K562 (cell line): Measurements from ENCODE around the gene PTPN1. TPM values are rescaled to one million over a fixed set of nuclear protein-coding genes. Genes with fewer than 3 reads are reported as not detected.

Experiments used
- ATAC-seq: fragments of 200-7000 bp; cut with Tn5 transposase; 3 replicates; pipeline ENCODE4 v1.9.1; 2020; ENCODE audit warnings: moderate library complexity
- BruUV-seq: library from RNA; stranded (reverse); fragments of 400-500 nt; replicated peaks from 2 replicates; lab custom pipeline; 2021; lab: Mats Ljungman, UMichigan
- CTCF ChIA-PET: fragments of 300-600 bp; formaldehyde crosslinking; extraction: SDS; loops from one replicate; lab custom pipeline; 2021; ENCODE audit warnings: low intra/inter-chr PET ratio; lab: Yijun Ruan, JAX
- POLR2A ChIA-PET: fragments of 300-600, 350-650 bp; sonication (Branson Sonifier 250); formaldehyde crosslinking; extraction: SDS; loops from one replicate; lab custom pipeline; 2021; ENCODE audit warnings: antibody characterized with exemption, inconsistent platforms; lab: Yijun Ruan, JAX
- DNase-seq, 4 experiments: peaks; one replicate each; pipeline versions ENCODE4 v3.0.0 to v3.0.0-alpha.2; 2011 to 2018; ENCODE audit warnings: low spot score in 3 of 4, mixed read lengths in 3 of 4; ENCODE audit errors: extremely low read depth in 1 of 4
- FAIRE-seq: peaks from 2 replicates; lab custom pipeline; 2011; peaks lifted over from hg19 to GRCh38; lab: Jason Lieb, UNC
- H2AFZ ChIP-seq: 2 replicates; pipeline ENCODE4 v1.6.0; 2011; ENCODE audit warnings: low read depth, low read length, control low read depth, inconsistent platforms
- H3K27ac ChIP-seq: fragments of 200-600 bp; 3 replicates; pipeline ENCODE4 v1.8.0; 2011; ENCODE audit warnings: low read depth, mild to moderate bottlenecking, control low read depth, inconsistent platforms, low read length, moderate library complexity, mixed read lengths; ENCODE audit errors: extremely low read depth
- H3K27me3 ChIP-seq, 2 experiments: fragments of 300-600 bp in 1 of 2; 2 replicates in 1 of 2; 3 replicates in 1 of 2; pipeline versions ENCODE4 v1.6.0 to v1.8.0; 2011; ENCODE audit warnings: inconsistent platforms in 2 of 2, low read length in 2 of 2, mild to moderate bottlenecking in 1 of 2, mixed read lengths in 1 of 2, moderate library complexity in 1 of 2; ENCODE audit not compliant: control insufficient read depth in 2 of 2, insufficient read depth in 2 of 2
- H3K36me3 ChIP-seq: fragments of 300-600 bp; 3 replicates; pipeline ENCODE4 v1.8.0; 2011; ENCODE audit warnings: mild to moderate bottlenecking, low read length, inconsistent platforms; ENCODE audit not compliant: control insufficient read depth, insufficient read depth
- H3K4me1 ChIP-seq, 2 experiments: fragments of 200-600 bp in 1 of 2; replicated peaks in 1 of 2; 2 replicates in 1 of 2; 3 replicates in 1 of 2; pipeline versions ENCODE4 v1.5.1 to v1.8.0; 2011; ENCODE audit warnings: inconsistent platforms in 2 of 2, low read length in 2 of 2, mild to moderate bottlenecking in 1 of 2, mixed read lengths in 1 of 2, moderate library complexity in 1 of 2; ENCODE audit not compliant: control insufficient read depth in 2 of 2, insufficient read depth in 2 of 2
- H3K4me2 ChIP-seq: 2 replicates; pipeline ENCODE4 v1.6.1; 2011; ENCODE audit warnings: low read length, control low read depth, inconsistent platforms, mixed read lengths; ENCODE audit not compliant: insufficient read depth
- H3K4me3 ChIP-seq: fragments of 200-600 bp; sonication (generic), shearing (Covaris generic); 2 replicates; pipeline ENCODE4 v1.5.1; 2016; ENCODE audit warnings: control low read depth, inconsistent platforms
- H3K79me2 ChIP-seq: fragments of 200-600 bp; 3 replicates; pipeline ENCODE4 v1.8.0; 2011; ENCODE audit warnings: low read length, inconsistent platforms; ENCODE audit not compliant: control insufficient read depth, insufficient read depth
- H3K9ac ChIP-seq, 2 experiments: 2 replicates each; pipeline versions ENCODE4 v1.6.0 to v1.6.1; 2011; ENCODE audit warnings: low read depth in 2 of 2, low read length in 2 of 2, control low read depth in 1 of 2, inconsistent platforms in 1 of 2, mild to moderate bottlenecking in 1 of 2, mixed read lengths in 1 of 2; ENCODE audit not compliant: insufficient read depth in 1 of 2
- H3K9me1 ChIP-seq: one replicate; pipeline ENCODE4 v1.6.0; 2011; ENCODE audit warnings: inconsistent platforms, mild to moderate bottlenecking, low read length, moderate library complexity; ENCODE audit not compliant: control insufficient read depth, insufficient read depth
- H3K9me3 ChIP-seq: replicated peaks from 2 replicates; pipeline ENCODE4 v1.5.1; 2011; ENCODE audit warnings: low read depth, low read length, inconsistent platforms; ENCODE audit not compliant: control insufficient read depth, insufficient read depth
- H4K20me1 ChIP-seq: replicated peaks from 2 replicates; pipeline ENCODE4 v1.6.1; 2011; ENCODE audit warnings: low read length, inconsistent platforms, mixed read lengths; ENCODE audit not compliant: control insufficient read depth, insufficient read depth
- DACH1 ChIP-seq: fragments of 450-650 bp; IDR thresholded peaks from 2 replicates; pipeline ENCODE4 v1.6.1; 2018; ENCODE audit not compliant: partially characterized antibody
- IFI16 ChIP-seq: fragments of 250-450 bp; sonication (Bioruptor Pico); IDR thresholded peaks from 2 replicates; pipeline ENCODE4 v2.1.2; 2022; ENCODE audit warnings: mild to moderate bottlenecking, inconsistent platforms
- RBM14 ChIP-seq: fragments of 200-400 bp; formaldehyde crosslinking; IDR thresholded peaks from 2 replicates; pipeline ENCODE4 v1.6.1; 2018; ENCODE audit warnings: low read depth, mild to moderate bottlenecking, low read length, moderate library complexity, borderline replicate concordance; ENCODE audit not compliant: insufficient read depth
- RBM15 ChIP-seq: fragments of 200-400 bp; formaldehyde crosslinking; IDR thresholded peaks from 2 replicates; pipeline ENCODE4 v1.6.1; 2018; ENCODE audit warnings: mild to moderate bottlenecking, low read length, moderate library complexity; ENCODE audit not compliant: insufficient read depth
- SNIP1 ChIP-seq: fragments of 450-650 bp; IDR thresholded peaks from 2 replicates; pipeline ENCODE4 v1.7.1; 2017; ENCODE audit warnings: low read depth, mild to moderate bottlenecking
- WGBS: fragments of 100-300 bp; shearing (Covaris generic); methylation state at CpG from one replicate; pipeline ENCODE4 v1.1.6; 2016; ENCODE audit warnings: low coverage, mixed read lengths; ENCODE audit not compliant: insufficient coverage; ENCODE audit errors: missing lambda C conversion rate; 5-methylcytosine and 5-hydroxymethylcytosine counted together
- in situ Hi-C: fragments of 300-500 bp; cut with MboI; formaldehyde crosslinking; loops from 4 replicates; pipeline ENCODE4 v1.15.0; 2018; ENCODE audit warnings: inconsistent platforms, mixed read lengths
- intact Hi-C: fragments of 100-400 bp; cut with micrococcal nuclease; formaldehyde crosslinking; loops from 2 replicates; pipeline ENCODE4 v1.14.2; 2022
- polyA plus RNA-seq, 8 experiments: library from polyadenylated mRNA; depleted of rRNA in 4 of 8; stranded (reverse) in 5 of 8; unstranded in 3 of 8; fragments of >200 nt; fragmentation: Nextera tagmentation in 2 of 8; fragmentation: Illumina TruSeq in 1 of 8; extraction: Ambion mirVana in 2 of 8; extraction: Trizol in 1 of 8; gene quantifications; 2 replicates each; pipeline versions ENCODE4 v1.2.1 to v1.2.3, GENCODE V29; 2011 to 2014; ENCODE audit warnings: inconsistent platforms in 1 of 8, missing spikeins in 1 of 8
- total RNA-seq, 7 experiments: library from RNA; depleted of rRNA in 6 of 7; stranded (reverse); fragments of >200 nt in 6 of 7; fragmentation: Illumina TruSeq in 2 of 7; extraction: Trizol in 2 of 7; gene quantifications; 2 replicates each; pipeline versions ENCODE4 v1.2.1 to v1.2.3, GENCODE V29; 2011 to 2021; ENCODE audit warnings: low replicate concordance in 1 of 7

The PTPN1 gene
- total and polyA plus RNA-seq, 9 of the 15 experiments (the other 6 are each of a cell fraction or from before 2014, with no cell fraction given), result 11.0 to 85.3 (median 54.0) TPM

DNA sequence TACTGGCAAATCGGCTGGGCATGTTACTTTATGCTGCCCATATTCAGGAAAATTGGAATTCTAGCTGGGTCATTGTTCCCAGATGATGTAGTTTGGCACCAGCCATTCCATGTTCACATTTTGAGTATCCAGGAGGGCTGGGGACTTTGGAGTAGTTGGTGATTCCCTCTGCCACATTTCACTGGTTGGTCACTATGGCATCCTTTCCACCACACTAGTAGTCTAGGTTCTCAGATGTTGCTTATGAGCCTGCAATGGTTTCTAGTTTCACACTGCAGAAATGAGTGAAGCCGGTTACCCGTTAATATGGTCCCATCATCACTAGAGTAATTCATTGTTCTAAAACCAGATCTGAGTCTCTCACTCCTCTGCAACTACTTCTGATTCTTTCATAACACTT, 4.6 kb downstream of the PTPN1 start:
- POLR2A ChIA-PET, result interaction anchor here (1.0 to 6.6 kb wide), 3 partner anchors 10 to 16 kb away, joined by 3 to 63 read pairs (median 16); no protein-coding TSS in a partner anchor
- no peaks in the 10 kb centered on the region for H3K27me3 ChIP-seq
- peaks cover 32% of the 10 kb centered on the region for H3K36me3 ChIP-seq
- intact Hi-C loops, result loop anchor here (5.0 kb wide), 1 partner anchor 37 kb away; no protein-coding TSS in a partner anchor
- TF ChIP-seq DACH1, result no peak
- no peak for TF ChIP-seq RBM15
- no peak for TF ChIP-seq SNIP1
- no peak for TF ChIP-seq RBM14
- TF ChIP-seq IFI16, result no peak
- BruUV-seq, result no TSS peak
- peaks cover 15 to 51% of the 10 kb centered on the region in 2 experiments; a peak in 4 of 5 replicates for H3K4me1 ChIP-seq
- no peaks in the 10 kb centered on the region for H3K9me3 ChIP-seq
- in situ Hi-C loops, result no loop called here
- H3K79me2 ChIP-seq, result peaks cover 98% of the 10 kb centered on the region
- H3K27ac ChIP-seq, result peak overlapping the region; percentile 45; the same call in 1 of the 3 replicates
- peaks cover 10% of the 10 kb centered on the region for H4K20me1 ChIP-seq
- H3K9ac ChIP-seq, result peak overlapping the region in 1 of 2 experiments; percentile 10; a peak in 1 of 4 replicates
- H2AFZ ChIP-seq, result no peak overlapping the region
- no peak overlapping the region; the same call in 1 of the 2 replicates for H3K4me3 ChIP-seq
- DNase-seq (no peak), ATAC-seq (no peak), FAIRE-seq (no peak)
- H3K9me1 ChIP-seq, result no peaks in the 10 kb centered on the region
- peak overlapping the region; percentile 56 for H3K4me2 ChIP-seq
- 39% methylated on average over 3 of the region's 3 CpGs for WGBS
- CTCF ChIA-PET, result no interaction called here
